B cell (primary cell): ENCODE results near the gene NKIRAS2. TPM values are rescaled to one million over a fixed set of nuclear protein-coding genes. Genes with fewer than 3 reads are reported as not detected.

Experiments used
- ATAC-seq: fragments of 200-7000 bp; cut with Tn5 transposase; one replicate; pipeline ENCODE4 v1.10.0; 2021; ENCODE audit warnings: low read depth, mild to moderate bottlenecking, moderate number of reproducible peaks, moderate library complexity
- CTCF ChIA-PET: fragments of 350-600 bp; sonication (Branson Sonifier 250); formaldehyde crosslinking; loops from one replicate; lab custom pipeline; 2021; ENCODE audit warnings: antibody characterized with exemption, inconsistent platforms; lab: Charles Lee
- POLR2A ChIA-PET: fragments of 350-600 bp; sonication (Branson Sonifier 250); formaldehyde crosslinking; loops from one replicate; lab custom pipeline; 2021; ENCODE audit warnings: antibody characterized with exemption; lab: Charles Lee
- DNase-seq: peaks from one replicate; pipeline ENCODE4 v3.0.0; 2013
- H2AFZ ChIP-seq: 2 replicates; pipeline ENCODE4 v1.6.1; 2012; ENCODE audit warnings: mild to moderate bottlenecking, low read depth, low read length; ENCODE audit not compliant: insufficient read depth, poor library complexity, severe bottlenecking
- H3K27ac ChIP-seq, 2 donors: 1 replicate in 1 of 2; 2 replicates in 1 of 2; pipeline ENCODE4 v1.5.1; 2012 to 2013; ENCODE audit warnings: low read length in 2 of 2, mild to moderate bottlenecking in 2 of 2, moderate library complexity in 1 of 2
- H3K27me3 ChIP-seq, 4 experiments: fragments of 200-600 bp in 1 of 4; sonication (generic) in 1 of 4; replicated peaks in 1 of 4; 1 replicate in 2 of 4; 2 replicates in 2 of 4; pipeline versions ENCODE4 v1.6.1 to v1.7.0; 2013 to 2016; ENCODE audit warnings: low read length in 3 of 4, mild to moderate bottlenecking in 2 of 4, mixed read lengths in 1 of 4, moderate library complexity in 1 of 4; ENCODE audit not compliant: insufficient read depth in 4 of 4, control insufficient read depth in 3 of 4; ENCODE audit errors: control extremely low read depth in 1 of 4
- H3K36me3 ChIP-seq, 2 experiments: replicated peaks in 1 of 2; 1 replicate in 1 of 2; 2 replicates in 1 of 2; pipeline versions ENCODE4 v1.6.1 to v1.7.1; 2013; ENCODE audit warnings: low read length in 1 of 2; ENCODE audit not compliant: insufficient read depth in 2 of 2, control insufficient read depth in 1 of 2; ENCODE audit errors: control extremely low read depth in 1 of 2, extremely low read depth in 1 of 2
- H3K4me1 ChIP-seq, 2 donors: fragments of 200-600 bp in 1 of 2; sonication (generic) in 1 of 2; 1 replicate in 1 of 2; 2 replicates in 1 of 2; pipeline versions ENCODE4 v1.5.1 to v1.6.1; 2013 to 2017; ENCODE audit warnings: low read length in 2 of 2; ENCODE audit not compliant: control insufficient read depth in 2 of 2, insufficient read depth in 2 of 2
- H3K4me2 ChIP-seq: replicated peaks from 2 replicates; pipeline ENCODE3; 2012; ENCODE audit warnings: mild to moderate bottlenecking, low read depth, low read length; ENCODE audit not compliant: poor library complexity, severe bottlenecking
- H3K4me3 ChIP-seq, 5 experiments: fragments of 200-600 bp in 1 of 5; sonication (generic) in 1 of 5; 1 replicate in 3 of 5; 2 replicates in 2 of 5; pipeline versions ENCODE4 v1.5.1 to v1.7.0; 2011 to 2016; ENCODE audit warnings: low read length in 4 of 5, mild to moderate bottlenecking in 4 of 5, low read depth in 2 of 5, control low read depth in 1 of 5, moderate library complexity in 1 of 5; ENCODE audit not compliant: insufficient read depth in 1 of 5; ENCODE audit errors: control extremely low read depth in 1 of 5, extremely low read depth in 1 of 5
- H3K79me2 ChIP-seq: fragments of 200-600 bp; sonication (generic); one replicate; pipeline ENCODE4 v1.6.0; 2016; ENCODE audit warnings: low read length; ENCODE audit not compliant: control insufficient read depth, insufficient read depth
- H3K9ac ChIP-seq: fragments of 200-600 bp; sonication (generic); 2 replicates; pipeline ENCODE4 v1.6.1; 2017; ENCODE audit warnings: mild to moderate bottlenecking, low read length, moderate library complexity
- H3K9me3 ChIP-seq, 3 donors: one replicate each; pipeline versions ENCODE4 v1.6.1 to v1.7.1; 2013; ENCODE audit warnings: low read length in 2 of 3; ENCODE audit not compliant: control insufficient read depth in 2 of 3, insufficient read depth in 1 of 3; ENCODE audit errors: control extremely low read depth in 1 of 3
- H4K20me1 ChIP-seq: 2 replicates; pipeline ENCODE4 v1.6.0; 2012; ENCODE audit warnings: mild to moderate bottlenecking, low read length; ENCODE audit not compliant: insufficient read depth, control insufficient read depth, poor library complexity, severe bottlenecking
- H3K27ac Mint-ChIP-seq: one replicate; pipeline ENCODE4 v1.8.0; 2021; ENCODE audit warnings: mixed read lengths
- H3K27me3 Mint-ChIP-seq: one replicate; pipeline ENCODE4 v1.8.0; 2021; ENCODE audit warnings: mixed read lengths
- H3K4me1 Mint-ChIP-seq: one replicate; pipeline ENCODE4 v1.8.0; 2021; ENCODE audit warnings: mixed read lengths
- H3K4me3 Mint-ChIP-seq: one replicate; pipeline ENCODE4 v1.8.0; 2021; ENCODE audit warnings: mixed read lengths
- H3K9me3 Mint-ChIP-seq: one replicate; pipeline ENCODE4 v1.8.0; 2022; ENCODE audit warnings: mixed read lengths; ENCODE audit not compliant: insufficient read depth
- EZH2 ChIP-seq: IDR thresholded peaks from 2 replicates; pipeline ENCODE4 v1.6.1; 2012; ENCODE audit warnings: borderline replicate concordance, low read depth, mild to moderate bottlenecking, moderate library complexity, low read length; ENCODE audit not compliant: insufficient read depth, poor library complexity, severe bottlenecking
- WGBS: methylation state at CpG from one replicate; pipeline ENCODE4 v1.1.5; 2013; ENCODE audit warnings: missing lambda C conversion rate; ENCODE audit not compliant: insufficient coverage; 5-methylcytosine and 5-hydroxymethylcytosine counted together
- intact Hi-C: fragments of 100-400 bp; cut with micrococcal nuclease; formaldehyde crosslinking; loops from one replicate; pipeline ENCODE4 v1.10.0; 2022
- polyA plus RNA-seq: library from polyadenylated mRNA; depleted of rRNA; stranded (reverse); fragments of >200 nt; gene quantifications from 2 replicates; pipeline ENCODE4 v1.2.3, GENCODE V29; 2012
- total RNA-seq, 2 donors: library from RNA; stranded (reverse); fragments of 120-200 nt in 1 of 2; gene quantifications; 1 replicate in 1 of 2; 2 replicates in 1 of 2; pipeline versions ENCODE4 v1.2.3 to v1.2.4, GENCODE V29; 2013 to 2022
- TF ChIP-seq, protein P1 (sequence below): fragments of 200-600 bp; IDR thresholded peaks from one replicate; pipeline ENCODE4 v1.8.0; 2022; ENCODE audit warnings: antibody characterized with exemption, mild to moderate bottlenecking

NKIRAS2 gene
- total and polyA plus RNA-seq, 2 donors (not counting 1 experiment from before 2014, with no cell fraction given) = 22.0 to 29.2 TPM

DNA sequence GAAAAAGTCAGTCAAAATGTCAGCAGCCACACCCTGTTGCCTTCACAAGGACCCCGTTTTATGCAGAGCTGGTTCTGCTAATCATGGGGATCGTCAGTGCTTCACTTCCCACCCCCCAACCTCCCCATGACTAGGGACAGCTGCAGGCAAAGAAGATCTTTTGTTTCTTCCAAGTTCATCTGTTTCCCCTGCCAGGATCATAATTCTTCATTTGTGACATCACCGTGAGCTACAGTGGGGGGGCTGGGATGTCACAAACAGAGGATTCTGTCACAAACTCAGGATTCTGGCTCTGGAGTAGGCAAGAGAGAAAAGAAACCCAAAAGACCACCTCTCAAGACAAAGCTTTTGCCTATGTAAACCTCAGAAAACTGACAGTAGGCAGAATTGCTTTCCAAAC is 27.3 kb upstream of the NKIRAS2 start:
- peaks cover 20 to 27% of the 10 kb centered on the region in 2 donors for H3K4me1 ChIP-seq
- H3K27me3 ChIP-seq = no peaks in the 10 kb centered on the region
- Mint-ChIP-seq H3K4me1 (peaks cover 22% of the 10 kb centered on the region), H3K9me3 (no peaks in the 10 kb centered on the region), H3K4me3 (no peak overlapping the region), H3K27ac (no peak overlapping the region), H3K27me3 (no peaks in the 10 kb centered on the region)
- intact Hi-C loops = no loop called here
- H3K4me3 ChIP-seq = no peak overlapping the region
- peaks cover 24 to 62% of the 10 kb centered on the region in 2 experiments for H3K36me3 ChIP-seq
- POLR2A ChIA-PET = interaction anchor here (0.7 kb wide), 1 partner anchor 12 kb away, joined by 3 read pairs; no protein-coding TSS in a partner anchor
- no peak overlapping the region for H3K4me2 ChIP-seq
- DNase-seq (no peak), ATAC-seq (no peak)
- no peak overlapping the region for H3K27ac ChIP-seq
- H2AFZ ChIP-seq = no peak overlapping the region
- H4K20me1 ChIP-seq = no peaks in the 10 kb centered on the region
- H3K9me3 ChIP-seq = no peaks in the 10 kb centered on the region
- CTCF ChIA-PET = no interaction called here
- peaks cover 20% of the 10 kb centered on the region for H3K79me2 ChIP-seq
- TF ChIP-seq EZH2 = no peak
- TF ChIP-seq, protein P1, sequence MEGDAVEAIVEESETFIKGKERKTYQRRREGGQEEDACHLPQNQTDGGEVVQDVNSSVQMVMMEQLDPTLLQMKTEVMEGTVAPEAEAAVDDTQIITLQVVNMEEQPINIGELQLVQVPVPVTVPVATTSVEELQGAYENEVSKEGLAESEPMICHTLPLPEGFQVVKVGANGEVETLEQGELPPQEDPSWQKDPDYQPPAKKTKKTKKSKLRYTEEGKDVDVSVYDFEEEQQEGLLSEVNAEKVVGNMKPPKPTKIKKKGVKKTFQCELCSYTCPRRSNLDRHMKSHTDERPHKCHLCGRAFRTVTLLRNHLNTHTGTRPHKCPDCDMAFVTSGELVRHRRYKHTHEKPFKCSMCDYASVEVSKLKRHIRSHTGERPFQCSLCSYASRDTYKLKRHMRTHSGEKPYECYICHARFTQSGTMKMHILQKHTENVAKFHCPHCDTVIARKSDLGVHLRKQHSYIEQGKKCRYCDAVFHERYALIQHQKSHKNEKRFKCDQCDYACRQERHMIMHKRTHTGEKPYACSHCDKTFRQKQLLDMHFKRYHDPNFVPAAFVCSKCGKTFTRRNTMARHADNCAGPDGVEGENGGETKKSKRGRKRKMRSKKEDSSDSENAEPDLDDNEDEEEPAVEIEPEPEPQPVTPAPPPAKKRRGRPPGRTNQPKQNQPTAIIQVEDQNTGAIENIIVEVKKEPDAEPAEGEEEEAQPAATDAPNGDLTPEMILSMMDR = no peak
- WGBS = 100% methylated on average over 2 of the region's 3 CpGs
- no peak overlapping the region for H3K9ac ChIP-seq

DNA sequence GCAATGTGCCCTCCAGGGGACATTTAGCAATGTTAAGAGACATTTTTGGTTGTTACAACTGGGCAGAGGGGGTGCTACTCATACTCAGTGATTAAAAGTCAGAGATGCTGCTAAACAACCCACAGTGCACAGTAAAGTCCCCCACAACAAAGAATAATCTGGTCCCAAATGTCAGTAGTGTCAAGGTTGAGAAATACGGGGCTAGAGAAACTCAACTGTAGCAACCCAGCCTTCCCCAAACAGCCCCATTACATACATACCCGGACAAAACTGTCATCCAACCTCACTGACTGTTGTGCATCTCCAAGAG is 23.1 kb upstream of the NKIRAS2 start:
- peaks cover 12% of the 10 kb centered on the region for H4K20me1 ChIP-seq
- ATAC-seq = no peak
- no peak overlapping the region for H3K9ac ChIP-seq
- no peak overlapping the region for H3K4me3 ChIP-seq
- peaks cover 24% of the 10 kb centered on the region for H3K4me1 Mint-ChIP-seq
- no peaks in the 10 kb centered on the region for H3K27me3 Mint-ChIP-seq
- no peak for DNase-seq
- POLR2A ChIA-PET = interaction anchor here (1.2 kb wide), 1 partner anchor 16 kb away, joined by 3 read pairs; no protein-coding TSS in a partner anchor
- H3K4me3 Mint-ChIP-seq = no peak overlapping the region
- intact Hi-C loops = loop anchor here (1.0 kb wide), 1 partner anchor 31 kb away; the partner anchor contains the start of gene CNP
- WGBS = 90% methylated on average over 2 of the region's 2 CpGs
- no peaks in the 10 kb centered on the region for H3K9me3 ChIP-seq
- H3K27me3 ChIP-seq = no peaks in the 10 kb centered on the region
- CTCF ChIA-PET = interaction anchor here (1.5 to 2.4 kb wide), 2 partner anchors 20 to 21 kb away, joined by 3 to 8 read pairs; partner anchors contain the start of gene DNAJC7
- no peaks in the 10 kb centered on the region for H3K9me3 Mint-ChIP-seq
- TF ChIP-seq, protein P1 = no peak
- no peak for TF ChIP-seq EZH2
- no peak overlapping the region for H2AFZ ChIP-seq
- peaks cover 29% of the 10 kb centered on the region for H3K79me2 ChIP-seq
- H3K36me3 ChIP-seq = peaks cover 19 to 63% of the 10 kb centered on the region in 2 experiments
- peaks cover 20 to 29% of the 10 kb centered on the region in 2 donors for H3K4me1 ChIP-seq
- H3K4me2 ChIP-seq = peak overlapping the region; percentile 72
- peak overlapping the region; percentile 75 to 85 for H3K27ac ChIP-seq
- peak overlapping the region; percentile 96 for H3K27ac Mint-ChIP-seq
